WTC11 (cell line): Measurements from ENCODE around the gene KMT2A. TPM values are rescaled to one million over a fixed set of nuclear protein-coding genes. Genes with fewer than 3 reads are reported as not detected.

Experiments
- ATAC-seq: fragments of 200-7000 bp; cut with Tn5 transposase; 2 replicates; pipeline ENCODE4 v1.10.0; 2021; ENCODE audit warnings: mild to moderate bottlenecking, moderate library complexity
- CTCF ChIA-PET: fragments of 300-600 bp; sonication (Branson Sonifier 250); formaldehyde crosslinking; loops from one replicate; lab custom pipeline; 2021; ENCODE audit warnings: antibody characterized with exemption; lab: Charles Lee
- POLR2A ChIA-PET: fragments of 350-600 bp; sonication (Branson Sonifier 250); formaldehyde crosslinking; loops from one replicate; lab custom pipeline; 2021; ENCODE audit warnings: antibody characterized with exemption; lab: Charles Lee
- DNase-seq: peaks from one replicate; pipeline ENCODE4 v3.0.0; 2021; ENCODE audit warnings: low spot score
- H3K27ac Mint-ChIP-seq: 2 replicates; pipeline ENCODE4 v1.8.0; 2021; ENCODE audit warnings: mixed read lengths
- H3K27me3 Mint-ChIP-seq: 2 replicates; pipeline ENCODE4 v1.8.0; 2021; ENCODE audit warnings: low read depth, mild to moderate bottlenecking, moderate library complexity, mixed read lengths
- H3K36me3 Mint-ChIP-seq: 2 replicates; pipeline ENCODE4 v1.8.0; 2021; ENCODE audit warnings: mixed read lengths
- H3K4me1 Mint-ChIP-seq: 2 replicates; pipeline ENCODE4 v1.8.0; 2022; ENCODE audit warnings: mixed read lengths
- H3K4me3 Mint-ChIP-seq: 2 replicates; pipeline ENCODE4 v1.8.0; 2021; ENCODE audit warnings: mild to moderate bottlenecking, moderate library complexity, mixed read lengths
- H3K9me3 Mint-ChIP-seq: 2 replicates; pipeline ENCODE4 v1.8.0; 2021; ENCODE audit warnings: mixed read lengths
- ATF1 ChIP-seq: sonication (generic); formaldehyde crosslinking; IDR thresholded peaks from 2 replicates; pipeline ENCODE4 v1.8.1; 2023; ENCODE audit warnings: mild to moderate bottlenecking, moderate library complexity, missing genetic modification reagents
- ATF2 ChIP-seq: sonication (generic); formaldehyde crosslinking; IDR thresholded peaks from 2 replicates; pipeline ENCODE4 v1.8.1; 2022; ENCODE audit warnings: low read depth, missing genetic modification reagents, borderline replicate concordance
- ATF6 ChIP-seq: sonication (generic); formaldehyde crosslinking; IDR thresholded peaks from 2 replicates; pipeline ENCODE4 v1.8.1; 2023; ENCODE audit warnings: mild to moderate bottlenecking, missing genetic modification reagents
- CREB1 ChIP-seq: sonication (generic); formaldehyde crosslinking; IDR thresholded peaks from 2 replicates; pipeline ENCODE4 v1.8.0; 2023; ENCODE audit warnings: mild to moderate bottlenecking, missing genetic modification reagents
- CTCF ChIP-seq: fragments of 200-600 bp; IDR thresholded peaks from 2 replicates; pipeline ENCODE4 v1.8.0; 2022; ENCODE audit warnings: antibody characterized with exemption
- E2F1 ChIP-seq: sonication (generic); formaldehyde crosslinking; IDR thresholded peaks from 2 replicates; pipeline ENCODE4 v1.8.0; 2022; ENCODE audit warnings: mild to moderate bottlenecking, missing genetic modification reagents
- ELF4 ChIP-seq: sonication (generic); formaldehyde crosslinking; IDR thresholded peaks from 2 replicates; pipeline ENCODE4 v1.8.1; 2022; ENCODE audit warnings: low read depth, mild to moderate bottlenecking, moderate library complexity, missing genetic modification reagents
- EMX1 ChIP-seq: fragments of 250-450 bp; sonication (Bioruptor Pico); IDR thresholded peaks from 2 replicates; pipeline ENCODE4 v1.8.0; 2021; ENCODE audit warnings: mild to moderate bottlenecking
- FOXK1 ChIP-seq: sonication (generic); formaldehyde crosslinking; IDR thresholded peaks from 2 replicates; pipeline ENCODE4 v1.8.0; 2022; ENCODE audit warnings: mild to moderate bottlenecking, moderate library complexity, missing genetic modification reagents
- FOXP1 ChIP-seq: sonication (generic); formaldehyde crosslinking; IDR thresholded peaks from 2 replicates; pipeline ENCODE4 v1.8.0; 2022; ENCODE audit warnings: missing genetic modification reagents, mild to moderate bottlenecking, moderate library complexity, borderline replicate concordance
- GABPB1 ChIP-seq: sonication (generic); formaldehyde crosslinking; IDR thresholded peaks from 2 replicates; pipeline ENCODE4 v1.8.1; 2023; ENCODE audit warnings: mild to moderate bottlenecking, missing genetic modification reagents
- IRF2 ChIP-seq: sonication (generic); formaldehyde crosslinking; IDR thresholded peaks from 2 replicates; pipeline ENCODE4 v1.8.0; 2022; ENCODE audit warnings: low read depth, missing genetic modification reagents, borderline replicate concordance
- MLX ChIP-seq: sonication (generic); formaldehyde crosslinking; IDR thresholded peaks from 2 replicates; pipeline ENCODE4 v1.8.1; 2023; ENCODE audit warnings: mild to moderate bottlenecking, missing genetic modification reagents, moderate library complexity
- NR1H2 ChIP-seq: sonication (generic); formaldehyde crosslinking; IDR thresholded peaks from 2 replicates; pipeline ENCODE4 v1.9.0; 2021; ENCODE audit warnings: mild to moderate bottlenecking, moderate library complexity, missing genetic modification reagents
- NR3C1 ChIP-seq: sonication (generic); formaldehyde crosslinking; conservative IDR thresholded peaks from 2 replicates; pipeline ENCODE4 v1.8.1; 2023; ENCODE audit warnings: low read depth, mild to moderate bottlenecking, missing genetic modification reagents
- PRRX2 ChIP-seq: fragments of 250-450 bp; sonication (Bioruptor Pico); IDR thresholded peaks from 2 replicates; pipeline ENCODE4 v1.8.0; 2021; ENCODE audit warnings: mild to moderate bottlenecking
- TEAD1 ChIP-seq: sonication (generic); formaldehyde crosslinking; IDR thresholded peaks from 2 replicates; pipeline ENCODE4 v1.8.0; 2022; ENCODE audit warnings: mild to moderate bottlenecking, missing genetic modification reagents
- TP53 ChIP-seq: sonication (generic); formaldehyde crosslinking; IDR thresholded peaks from 2 replicates; pipeline ENCODE4 v1.8.1; 2023; ENCODE audit warnings: mild to moderate bottlenecking, missing genetic modification reagents
- ZBTB21 ChIP-seq: sonication (generic); formaldehyde crosslinking; IDR thresholded peaks from 2 replicates; pipeline ENCODE4 v1.8.1; 2023; ENCODE audit warnings: mild to moderate bottlenecking, missing genetic modification reagents, borderline replicate concordance
- ZMAT4 ChIP-seq: fragments of 250-450 bp; sonication (Bioruptor Pico); IDR thresholded peaks from 2 replicates; pipeline ENCODE4 v1.9.0; 2021; ENCODE audit warnings: mild to moderate bottlenecking
- ZNF219 ChIP-seq: sonication (generic); formaldehyde crosslinking; IDR thresholded peaks from 2 replicates; pipeline ENCODE4 v1.8.0; 2023; ENCODE audit warnings: missing genetic modification reagents, mild to moderate bottlenecking, borderline replicate concordance
- ZNF281 ChIP-seq: sonication (generic); formaldehyde crosslinking; IDR thresholded peaks from 2 replicates; pipeline ENCODE4 v1.8.0; 2023; ENCODE audit warnings: mild to moderate bottlenecking, missing genetic modification reagents
- ZNF512 ChIP-seq: sonication (generic); formaldehyde crosslinking; IDR thresholded peaks from 2 replicates; pipeline ENCODE4 v1.8.1; 2022; ENCODE audit warnings: missing genetic modification reagents, borderline replicate concordance
- total RNA-seq: library from RNA; stranded (reverse); gene quantifications from 3 replicates; pipeline ENCODE4 v1.2.3, GENCODE V29; 2021

Gene KMT2A
- total RNA-seq, 1 experiment from 2014 or later = 59.1 TPM

- no peak overlapping the region for H3K27ac Mint-ChIP-seq
- peaks cover 6% of the 10 kb centered on the region for H3K4me1 Mint-ChIP-seq
- DNase-seq (no peak), ATAC-seq (no peak)
- no peak overlapping the region for H3K4me3 Mint-ChIP-seq
- peaks cover 50% of the 10 kb centered on the region for H3K36me3 Mint-ChIP-seq
- TF ChIP-seq ZNF219 (CRISPR knock-in tag) = no peak
- no peak for TF ChIP-seq ATF1 (CRISPR knock-in tag)
- TF ChIP-seq ZMAT4 (CRISPR knock-in tag) = no peak
- TF ChIP-seq NR1H2 (CRISPR knock-in tag) = no peak
- TF ChIP-seq CREB1 (CRISPR knock-in tag) = no peak
- no peak for TF ChIP-seq ZNF512 (CRISPR knock-in tag)
- no peak for TF ChIP-seq FOXK1 (CRISPR knock-in tag)
- no peak for TF ChIP-seq PRRX2 (CRISPR knock-in tag)
- TF ChIP-seq IRF2 (CRISPR knock-in tag) = no peak
- no peak for TF ChIP-seq GABPB1 (CRISPR knock-in tag)
- no peak for TF ChIP-seq ATF6
- no peak for TF ChIP-seq ELF4 (CRISPR knock-in tag)
- TF ChIP-seq E2F1 (CRISPR knock-in tag) = no peak
- no peak for TF ChIP-seq EMX1 (CRISPR knock-in tag)
- TF ChIP-seq MLX = no peak
- TF ChIP-seq ZBTB21 = no peak
- no peak for TF ChIP-seq TP53
- no peak for TF ChIP-seq ATF2 (CRISPR knock-in tag)
- no peaks in the 10 kb centered on the region for H3K9me3 Mint-ChIP-seq
- ChIA-PET POLR2A (no interaction called here), CTCF (no interaction called here)
- no peaks in the 10 kb centered on the region for H3K27me3 Mint-ChIP-seq
These were observed 85.6 kb downstream of the KMT2A start for GRCh38 chr11:118521892-118522311.

- H3K4me1 Mint-ChIP-seq = peaks cover 13% of the 10 kb centered on the region
- DNase-seq (peak; percentile 51), ATAC-seq (peak; percentile 81)
- TF ChIP-seq NR3C1 (CRISPR knock-in tag) (no peak), CTCF (no peak), ZNF512 (CRISPR knock-in tag) (no peak), ZNF281 (no peak), FOXP1 (CRISPR knock-in tag) (no peak), TEAD1 (CRISPR knock-in tag) (no peak)
These were observed 86.3 kb downstream of the KMT2A start for GRCh38 chr11:118522571-118523072.

More at GRCh38 chr11:118522571-118523072, 86.3 kb downstream of the KMT2A start:
- CTCF ChIA-PET = no interaction called here
- POLR2A ChIA-PET = no interaction called here
- Mint-ChIP-seq H3K4me3 (no peak overlapping the region), H3K27ac (0 out of 2 replicates have a peak overlapping the region, but pooled peaks have one; percentile 77), H3K27me3 (no peaks in the 10 kb centered on the region), H3K36me3 (peaks cover 46% of the 10 kb centered on the region), H3K9me3 (no peaks in the 10 kb centered on the region)
